Smooth muscle cell (in vitro differentiated cells): ENCODE data around the gene TSEN34. TPM values are rescaled to one million over a fixed set of nuclear protein-coding genes. Genes with fewer than 3 reads are reported as not detected.
"Not testable (repeated sequence)": the region's sequence is repeated elsewhere in the genome, so short reads cannot be mapped to it uniquely, and the experiment has no call there.

Experiments used
- DNase-seq: peaks from one replicate; lab custom pipeline; 2025; ENCODE audit not compliant: unreplicated experiment; lab: John Stamatoyannopoulos, UW
- H2AFZ ChIP-seq: fragments of 200-600 bp; sonication (generic); 2 replicates; pipeline ENCODE4 v1.6.0; 2016; ENCODE audit warnings: antibody characterized with exemption, low read depth, mild to moderate bottlenecking
- H3F3A ChIP-seq: fragments of 200-600 bp; sonication (generic); 2 replicates; pipeline ENCODE4 v1.6.0; 2017; ENCODE audit warnings: antibody characterized with exemption, low read depth
- H3K27ac ChIP-seq: fragments of 200-600 bp; sonication (generic); 2 replicates; pipeline ENCODE4 v1.5.1; 2016; ENCODE audit warnings: low read depth, mild to moderate bottlenecking
- H3K27me3 ChIP-seq: fragments of 200-600 bp; sonication (generic); 2 replicates; pipeline ENCODE4 v1.6.1; 2016; ENCODE audit warnings: low read depth, mild to moderate bottlenecking
- H3K36me3 ChIP-seq: fragments of 200-600 bp; sonication (generic); 2 replicates; pipeline ENCODE4 v1.5.1; 2016; ENCODE audit warnings: low read depth
- H3K4me1 ChIP-seq: fragments of 200-600 bp; sonication (generic); 2 replicates; pipeline ENCODE4 v1.5.1; 2016; ENCODE audit warnings: low read depth
- H3K4me2 ChIP-seq: fragments of 200-600 bp; sonication (generic); 2 replicates; pipeline ENCODE4 v1.6.0; 2016; ENCODE audit warnings: mild to moderate bottlenecking
- H3K4me3 ChIP-seq: fragments of 200-600 bp; sonication (generic); 2 replicates; pipeline ENCODE4 v1.5.1; 2016; ENCODE audit warnings: mild to moderate bottlenecking
- H3K79me2 ChIP-seq: fragments of 200-600 bp; sonication (generic); 2 replicates; pipeline ENCODE4 v1.6.0; 2016; ENCODE audit warnings: low read depth, mild to moderate bottlenecking
- H3K9ac ChIP-seq: fragments of 200-600 bp; sonication (generic); 2 replicates; pipeline ENCODE4 v1.6.0; 2016; ENCODE audit warnings: low read depth
- H3K9me3 ChIP-seq: fragments of 200-600 bp; sonication (generic); replicated peaks from 2 replicates; pipeline ENCODE4 v1.5.1; 2016; ENCODE audit warnings: low read depth
- H4K20me1 ChIP-seq: fragments of 200-600 bp; sonication (generic); 2 replicates; pipeline ENCODE4 v1.6.0; 2016; ENCODE audit warnings: low read depth
- WGBS: methylation state at CpG from one replicate; pipeline ENCODE4 v1.1.7; 2016; ENCODE audit warnings: low lambda C conversion rate; 5-methylcytosine and 5-hydroxymethylcytosine counted together
- polyA plus RNA-seq: library from polyadenylated mRNA; unstranded; fragments of >200 nt; fragmentation: Nextera tagmentation; extraction: Ambion mirVana; gene quantifications from 2 replicates; pipeline ENCODE4 v1.2.1, GENCODE V29; 2016
- total RNA-seq: library from RNA; depleted of rRNA; stranded (reverse); fragments of >200 nt; gene quantifications from 2 replicates; pipeline ENCODE4 v1.2.3, GENCODE V29; 2014
- TF ChIP-seq, protein P1 (sequence below): fragments of 200-600 bp; sonication (generic); IDR thresholded peaks from 2 replicates; pipeline ENCODE4 v1.5.1; 2017; ENCODE audit warnings: borderline replicate concordance, mild to moderate bottlenecking, antibody characterized with exemption; ENCODE audit not compliant: insufficient read depth, poor library complexity, severe bottlenecking

The TSEN34 gene
- total and polyA plus RNA-seq, 2 experiments from 2014 or later = 45.8 to 79.5 TPM

DNA sequence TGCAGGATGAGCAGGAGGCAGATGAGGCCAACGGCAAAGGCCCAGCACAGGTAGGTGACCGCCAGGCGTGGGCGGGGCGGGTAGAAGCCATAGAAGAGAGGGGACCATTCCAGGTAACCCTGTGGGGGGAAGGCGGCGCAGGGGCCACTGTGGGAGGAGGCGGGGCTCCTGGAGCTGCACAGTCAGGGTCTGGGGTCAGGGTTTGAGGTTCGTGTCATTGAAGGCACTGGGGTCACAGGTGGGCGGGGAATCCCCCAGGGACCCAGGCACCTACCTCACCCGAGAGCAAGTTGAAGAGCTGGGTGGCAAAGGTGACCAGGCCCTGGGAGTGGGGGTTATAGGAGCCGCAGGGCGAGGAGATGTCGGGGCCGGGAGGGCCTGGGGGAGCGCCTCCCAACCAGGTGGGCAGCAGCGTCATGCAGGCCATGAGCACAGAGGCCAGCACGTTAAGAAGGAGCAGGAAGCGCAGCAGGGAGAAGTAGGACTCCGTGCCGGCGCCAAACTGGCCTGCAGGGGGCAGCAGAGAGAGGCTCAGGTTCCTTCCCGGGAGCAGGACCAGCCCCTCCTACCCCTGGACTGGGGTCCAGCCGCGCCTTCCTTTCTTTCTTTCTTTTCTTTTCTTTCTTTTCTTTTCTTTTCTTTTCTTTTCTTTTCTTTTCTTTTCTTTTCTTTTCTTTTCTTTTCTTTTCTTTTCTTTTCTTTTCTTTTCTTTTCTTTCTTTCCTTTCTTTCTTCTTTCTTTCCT lies 22.8 kb upstream of the TSEN34 start:
- H3K4me3 ChIP-seq = no peak overlapping the region
- no peaks in the 10 kb centered on the region for H3K27me3 ChIP-seq
- H2AFZ ChIP-seq = no peak overlapping the region
- peak; percentile 81 for DNase-seq
- H3K9me3 ChIP-seq = no peaks in the 10 kb centered on the region
- H3F3A ChIP-seq = no peaks in the 10 kb centered on the region
- H4K20me1 ChIP-seq = no peaks in the 10 kb centered on the region
- no peaks in the 10 kb centered on the region for H3K79me2 ChIP-seq
- WGBS = 38% methylated on average over 14 of the region's 25 CpGs
- H3K4me2 ChIP-seq = peak overlapping the region; percentile 30
- H3K9ac ChIP-seq = no peak overlapping the region
- TF ChIP-seq, protein P1, sequence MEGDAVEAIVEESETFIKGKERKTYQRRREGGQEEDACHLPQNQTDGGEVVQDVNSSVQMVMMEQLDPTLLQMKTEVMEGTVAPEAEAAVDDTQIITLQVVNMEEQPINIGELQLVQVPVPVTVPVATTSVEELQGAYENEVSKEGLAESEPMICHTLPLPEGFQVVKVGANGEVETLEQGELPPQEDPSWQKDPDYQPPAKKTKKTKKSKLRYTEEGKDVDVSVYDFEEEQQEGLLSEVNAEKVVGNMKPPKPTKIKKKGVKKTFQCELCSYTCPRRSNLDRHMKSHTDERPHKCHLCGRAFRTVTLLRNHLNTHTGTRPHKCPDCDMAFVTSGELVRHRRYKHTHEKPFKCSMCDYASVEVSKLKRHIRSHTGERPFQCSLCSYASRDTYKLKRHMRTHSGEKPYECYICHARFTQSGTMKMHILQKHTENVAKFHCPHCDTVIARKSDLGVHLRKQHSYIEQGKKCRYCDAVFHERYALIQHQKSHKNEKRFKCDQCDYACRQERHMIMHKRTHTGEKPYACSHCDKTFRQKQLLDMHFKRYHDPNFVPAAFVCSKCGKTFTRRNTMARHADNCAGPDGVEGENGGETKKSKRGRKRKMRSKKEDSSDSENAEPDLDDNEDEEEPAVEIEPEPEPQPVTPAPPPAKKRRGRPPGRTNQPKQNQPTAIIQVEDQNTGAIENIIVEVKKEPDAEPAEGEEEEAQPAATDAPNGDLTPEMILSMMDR = peak; percentile 77
- H3K4me1 ChIP-seq = no peaks in the 10 kb centered on the region
- no peaks in the 10 kb centered on the region for H3K36me3 ChIP-seq
- H3K27ac ChIP-seq = no peak overlapping the region

DNA sequence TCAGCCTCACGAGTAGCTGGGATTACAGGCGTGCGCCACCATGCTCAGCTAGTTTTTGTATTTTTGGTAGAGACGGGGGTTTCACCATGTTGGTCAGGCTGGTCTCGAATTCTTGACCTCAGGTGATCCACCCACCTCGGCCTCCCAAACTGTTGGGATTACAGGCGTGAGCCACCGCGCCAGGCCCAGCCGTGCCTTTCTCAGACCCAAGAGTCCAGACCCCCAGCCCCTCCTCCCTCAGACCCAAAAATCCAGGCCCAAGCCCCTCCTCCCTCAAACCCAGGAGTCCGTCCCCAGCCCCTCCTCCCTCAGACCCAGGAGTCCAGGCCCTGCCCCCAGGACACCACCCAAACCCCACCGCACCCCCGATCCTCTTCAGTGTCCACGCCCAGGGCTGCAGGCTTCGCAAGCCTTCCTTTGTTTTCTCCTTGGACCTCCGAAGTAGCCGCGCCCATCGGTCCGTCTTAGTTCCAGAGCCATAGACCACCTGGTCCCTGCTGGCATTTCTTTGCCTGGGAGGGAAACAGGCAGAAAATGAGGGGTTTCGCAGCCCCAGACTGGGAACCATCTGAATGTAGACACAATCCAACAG lies 21.9 kb upstream of the TSEN34 start:
- H3K4me1 ChIP-seq = no peaks in the 10 kb centered on the region
- WGBS = 94% methylated on average over 17 of the region's 21 CpGs
- H3K79me2 ChIP-seq = no peaks in the 10 kb centered on the region

DNA sequence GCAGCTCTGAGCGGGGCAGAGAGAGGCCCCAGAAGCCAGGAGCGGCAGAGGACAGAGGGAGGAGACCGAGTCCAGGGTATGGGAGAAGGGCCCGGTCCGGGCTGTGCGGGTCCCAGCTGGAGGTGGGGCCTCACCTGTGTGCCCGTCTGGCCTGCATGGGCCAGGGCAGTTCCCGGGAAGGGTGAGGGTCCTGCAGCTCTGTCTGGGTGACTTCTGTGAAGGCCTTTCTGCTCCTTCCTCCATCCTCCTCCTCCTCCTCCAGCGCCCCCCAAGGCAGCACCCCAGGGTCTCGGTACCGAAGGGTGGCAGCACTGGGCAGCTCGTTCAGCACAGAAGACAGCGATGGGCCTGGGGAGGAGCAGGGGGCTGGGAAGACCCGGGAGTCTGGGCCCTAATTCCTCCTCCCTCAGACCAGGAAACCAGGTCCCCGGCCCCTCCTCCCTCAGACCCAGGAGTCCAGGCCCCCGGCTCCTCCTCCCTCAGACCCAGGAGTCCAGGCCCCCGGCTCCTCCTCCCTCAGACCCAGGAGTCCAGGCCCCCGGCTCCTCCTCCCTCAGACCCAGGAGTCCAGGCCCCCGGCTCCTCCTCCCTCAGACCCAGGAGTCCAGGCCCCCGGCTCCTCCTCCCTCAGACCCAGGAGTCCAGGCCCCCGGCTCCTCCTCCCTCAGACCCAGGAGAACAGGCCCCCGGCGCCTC lies 19.2 kb upstream of the TSEN34 start:
- H3K9ac ChIP-seq = not testable (repeated sequence)

More for the DNA sequence above, 21.9 kb upstream of the TSEN34 start:
- H3K4me3 ChIP-seq = no peak overlapping the region
- no peak overlapping the region for H3K9ac ChIP-seq
- no peak for DNase-seq
- no peaks in the 10 kb centered on the region for H3K9me3 ChIP-seq
- H3K27me3 ChIP-seq = no peaks in the 10 kb centered on the region
- H4K20me1 ChIP-seq = no peaks in the 10 kb centered on the region
- H2AFZ ChIP-seq = no peak overlapping the region
- H3K4me2 ChIP-seq = no peak overlapping the region
- no peaks in the 10 kb centered on the region for H3F3A ChIP-seq
- no peak overlapping the region for H3K27ac ChIP-seq
- no peaks in the 10 kb centered on the region for H3K36me3 ChIP-seq
- TF ChIP-seq, protein P1 = no peak

More for the DNA sequence above, 19.2 kb upstream of the TSEN34 start:
- H3K79me2 ChIP-seq, H2AFZ ChIP-seq, H4K20me1 ChIP-seq, H3K4me1 ChIP-seq, H3F3A ChIP-seq, H3K4me2 ChIP-seq, H3K27ac ChIP-seq, H3K4me3 ChIP-seq, H3K36me3 ChIP-seq, H3K9me3 ChIP-seq, H3K27me3 ChIP-seq, DNase-seq: not testable (repeated sequence)
- WGBS = 92% methylated on average over 13 of the region's 23 CpGs
